Thyroid gland (tissue), 4 donors: ENCODE measurements around the gene SLC25A26. TPM values are rescaled to one million over a fixed set of nuclear protein-coding genes. Genes with fewer than 3 reads are reported as not detected.

Source experiments
- DNase-seq, 2 donors: peaks; one replicate each; pipeline ENCODE4 v3.0.0-alpha.2; 2019
- H3K27ac ChIP-seq, 3 donors: fragments of 200-600 bp; sonication (generic); 1 replicate in 2 of 3; 2 replicates in 1 of 3; pipeline ENCODE4 v1.5.1; 2016 to 2019; ENCODE audit warnings: mild to moderate bottlenecking in 1 of 3, moderate library complexity in 1 of 3
- H3K27me3 ChIP-seq: fragments of 200-600 bp; sonication (generic); one replicate; pipeline ENCODE4 v1.5.1; 2019
- H3K36me3 ChIP-seq, 2 donors: fragments of 200-600 bp; sonication (generic); one replicate each; pipeline ENCODE4 v1.5.1; 2016 to 2019
- H3K4me1 ChIP-seq, 2 donors: fragments of 200-600 bp; sonication (generic); one replicate each; pipeline ENCODE4 v1.5.1; 2017 to 2019
- H3K4me3 ChIP-seq, 3 donors: fragments of 200-600 bp; sonication (generic); replicated peaks in 1 of 3; 1 replicate in 2 of 3; 2 replicates in 1 of 3; pipeline ENCODE4 v1.5.1; 2016; ENCODE audit warnings: mild to moderate bottlenecking in 1 of 3
- H3K9me3 ChIP-seq: fragments of 200-600 bp; sonication (generic); one replicate; pipeline ENCODE4 v1.5.1; 2017
- POLR2A ChIP-seq, 2 donors: fragments of 450-650 bp; IDR thresholded peaks; one replicate each; pipeline ENCODE4 v1.6.1; 2017; ENCODE audit warnings: antibody characterized with exemption in 2 of 2, mild to moderate bottlenecking in 2 of 2, moderate library complexity in 1 of 2
- WGBS, 2 donors: methylation state at CpG; one replicate each; pipeline ENCODE4 v1.1.5; 2017; 5-methylcytosine and 5-hydroxymethylcytosine counted together
- intact Hi-C: fragments of 100-400 bp; cut with DNase I; formaldehyde crosslinking; loops from one replicate; pipeline ENCODE4 v1.15.1; 2023
- total RNA-seq, 4 donors: library from RNA; depleted of rRNA; stranded (reverse); fragments of >200 nt; gene quantifications; one replicate each; pipeline ENCODE4 v1.2.3, GENCODE V29; 2016
- TF ChIP-seq, protein P1 (sequence below), 6 experiments: fragments of 200-600 bp in 3 of 6; fragments of 450-650 bp in 3 of 6; sonication (generic) in 3 of 6; IDR thresholded peaks; one replicate each; pipeline ENCODE4 v1.5.1; 2016 to 2019; ENCODE audit warnings: antibody characterized with exemption in 6 of 6, mild to moderate bottlenecking in 2 of 6, inconsistent platforms in 1 of 6, moderate library complexity in 1 of 6

SLC25A26 gene
- total RNA-seq, 4 donors from 2014 or later = 30.9 to 34.7 (median 32.4) TPM

DNA sequence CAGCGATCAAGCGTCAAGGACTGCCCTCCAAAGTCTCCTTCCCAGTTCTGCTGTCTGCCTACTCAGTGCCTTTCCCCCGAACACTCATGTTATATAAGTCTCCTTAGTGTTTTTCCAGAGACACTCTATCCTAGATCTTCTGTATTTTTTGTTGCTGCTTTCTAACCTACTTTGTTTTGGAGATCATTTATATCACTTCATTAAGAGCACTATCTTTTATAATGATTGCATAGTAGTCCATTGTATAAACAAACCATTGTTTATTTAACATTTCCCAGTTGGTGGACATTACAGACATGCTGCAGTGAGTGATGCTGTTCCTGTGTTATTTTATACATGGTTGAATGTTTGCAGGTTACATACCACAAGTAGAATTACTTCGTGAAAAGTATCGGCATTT is 47.1 kb downstream of the SLC25A26 start:
- Histone ChIP-seq H3K4me3 (no peak overlapping the region), H3K27me3 (no peaks in the 10 kb centered on the region), H3K9me3 (no peaks in the 10 kb centered on the region), H3K27ac (no peak overlapping the region), H3K4me1 (peaks cover 0 to 9% of the 10 kb centered on the region in 2 donors), H3K36me3 (no peaks in the 10 kb centered on the region)
- no peak for DNase-seq
- TF ChIP-seq POLR2A (IDR thresholded peaks at IDR 0.05) = no peak
- TF ChIP-seq, protein P1, sequence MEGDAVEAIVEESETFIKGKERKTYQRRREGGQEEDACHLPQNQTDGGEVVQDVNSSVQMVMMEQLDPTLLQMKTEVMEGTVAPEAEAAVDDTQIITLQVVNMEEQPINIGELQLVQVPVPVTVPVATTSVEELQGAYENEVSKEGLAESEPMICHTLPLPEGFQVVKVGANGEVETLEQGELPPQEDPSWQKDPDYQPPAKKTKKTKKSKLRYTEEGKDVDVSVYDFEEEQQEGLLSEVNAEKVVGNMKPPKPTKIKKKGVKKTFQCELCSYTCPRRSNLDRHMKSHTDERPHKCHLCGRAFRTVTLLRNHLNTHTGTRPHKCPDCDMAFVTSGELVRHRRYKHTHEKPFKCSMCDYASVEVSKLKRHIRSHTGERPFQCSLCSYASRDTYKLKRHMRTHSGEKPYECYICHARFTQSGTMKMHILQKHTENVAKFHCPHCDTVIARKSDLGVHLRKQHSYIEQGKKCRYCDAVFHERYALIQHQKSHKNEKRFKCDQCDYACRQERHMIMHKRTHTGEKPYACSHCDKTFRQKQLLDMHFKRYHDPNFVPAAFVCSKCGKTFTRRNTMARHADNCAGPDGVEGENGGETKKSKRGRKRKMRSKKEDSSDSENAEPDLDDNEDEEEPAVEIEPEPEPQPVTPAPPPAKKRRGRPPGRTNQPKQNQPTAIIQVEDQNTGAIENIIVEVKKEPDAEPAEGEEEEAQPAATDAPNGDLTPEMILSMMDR (IDR thresholded peaks at IDR 0.05) = no peak
- intact Hi-C loops = no loop called here
- WGBS, 2 donors = 92 to 94% methylated on average over 5 of the region's 5 CpGs

DNA sequence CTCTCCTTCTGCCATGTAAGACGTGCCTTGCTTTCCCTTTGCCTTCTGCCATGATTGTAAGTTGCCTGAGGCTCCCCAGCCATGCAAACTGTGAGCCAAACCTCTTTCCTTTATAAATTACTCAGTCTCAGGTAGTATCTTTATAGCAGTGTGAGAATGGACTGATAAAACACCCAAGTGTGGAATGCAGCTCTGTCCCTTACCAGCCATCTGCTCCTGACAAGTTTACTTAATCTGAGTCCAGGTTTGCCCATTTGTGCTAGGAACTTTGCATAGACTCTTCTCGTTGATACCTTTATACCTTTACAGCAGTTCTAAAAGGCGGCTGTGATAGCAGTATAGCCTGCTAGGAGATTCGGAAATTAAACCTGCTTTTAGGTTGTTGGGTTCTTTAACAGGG is 48.1 kb downstream of the SLC25A26 start:
- no peaks in the 10 kb centered on the region for H3K27me3 ChIP-seq
- no peak for DNase-seq
- no peak overlapping the region for H3K4me3 ChIP-seq
- no peaks in the 10 kb centered on the region for H3K36me3 ChIP-seq
- no peaks in the 10 kb centered on the region for H3K9me3 ChIP-seq
- WGBS, 2 donors = 93 to 95% methylated on average over 4 of the region's 4 CpGs
- peaks cover 0 to 9% of the 10 kb centered on the region in 2 donors for H3K4me1 ChIP-seq
- TF ChIP-seq, protein P1 (IDR thresholded peaks at IDR 0.05) = no peak
- TF ChIP-seq POLR2A (IDR thresholded peaks at IDR 0.05) = no peak
- intact Hi-C loops = no loop called here
- H3K27ac ChIP-seq = no peak overlapping the region

DNA sequence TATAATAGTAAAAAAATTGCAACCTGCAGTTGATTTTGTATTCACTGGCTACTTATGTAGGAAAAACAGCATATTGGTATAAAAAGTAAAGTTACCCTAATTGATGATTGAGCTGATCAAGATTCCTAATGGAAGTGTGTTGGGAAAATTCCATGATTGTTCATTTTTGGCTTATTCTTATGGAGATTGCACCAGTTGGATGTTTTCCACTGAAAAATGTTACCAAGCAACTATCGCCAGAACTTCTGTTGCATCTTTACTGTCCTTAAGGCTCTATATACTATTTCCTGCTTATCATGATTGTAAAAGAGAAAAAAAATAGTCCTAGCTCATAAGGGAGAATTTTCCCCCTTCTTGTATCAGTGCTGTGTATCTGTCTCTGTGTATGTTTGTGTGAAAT is 48.6 kb downstream of the SLC25A26 start:
- Histone ChIP-seq H3K36me3 (no peaks in the 10 kb centered on the region), H3K4me3 (no peak overlapping the region), H3K9me3 (no peaks in the 10 kb centered on the region), H3K27me3 (no peaks in the 10 kb centered on the region), H3K27ac (no peak overlapping the region), H3K4me1 (peaks cover 0 to 9% of the 10 kb centered on the region in 2 donors)
- no peak for DNase-seq
- intact Hi-C loops = no loop called here
- WGBS, 2 donors = 93 to 100% methylated on average over 1 of the region's 1 CpG
- TF ChIP-seq, protein P1 (IDR thresholded peaks at IDR 0.05) = no peak
- TF ChIP-seq POLR2A (IDR thresholded peaks at IDR 0.05) = no peak

DNA sequence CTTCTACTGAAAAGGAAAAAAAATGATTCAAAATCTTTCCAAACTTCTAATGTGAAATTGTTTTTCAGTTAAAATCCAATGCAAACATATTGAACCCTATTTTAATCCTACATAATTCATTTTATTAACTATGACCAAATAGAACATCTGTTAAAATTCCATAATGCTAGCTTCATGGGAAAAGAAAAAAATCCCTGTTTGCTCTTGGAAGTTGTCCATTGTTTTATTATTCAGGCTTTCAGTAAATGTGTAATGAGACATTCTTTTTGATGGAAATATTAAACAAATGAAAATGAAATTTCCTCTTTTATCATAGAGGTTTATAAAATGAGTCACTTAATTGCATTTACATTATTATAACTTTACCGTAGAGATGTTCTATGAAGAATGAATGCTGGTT is 49.5 kb downstream of the SLC25A26 start:
- peaks cover 0 to 9% of the 10 kb centered on the region in 2 donors for H3K4me1 ChIP-seq
- 79 to 80% methylated on average over 1 of the region's 1 CpG for WGBS, 2 donors
- H3K27me3 ChIP-seq = no peaks in the 10 kb centered on the region
- intact Hi-C loops = no loop called here
- no peak overlapping the region for H3K4me3 ChIP-seq
- no peak overlapping the region for H3K27ac ChIP-seq
- no peaks in the 10 kb centered on the region for H3K9me3 ChIP-seq
- TF ChIP-seq POLR2A (IDR thresholded peaks at IDR 0.05) = no peak
- TF ChIP-seq, protein P1 (IDR thresholded peaks at IDR 0.05) = no peak
- H3K36me3 ChIP-seq = no peaks in the 10 kb centered on the region
- DNase-seq = no peak

DNA sequence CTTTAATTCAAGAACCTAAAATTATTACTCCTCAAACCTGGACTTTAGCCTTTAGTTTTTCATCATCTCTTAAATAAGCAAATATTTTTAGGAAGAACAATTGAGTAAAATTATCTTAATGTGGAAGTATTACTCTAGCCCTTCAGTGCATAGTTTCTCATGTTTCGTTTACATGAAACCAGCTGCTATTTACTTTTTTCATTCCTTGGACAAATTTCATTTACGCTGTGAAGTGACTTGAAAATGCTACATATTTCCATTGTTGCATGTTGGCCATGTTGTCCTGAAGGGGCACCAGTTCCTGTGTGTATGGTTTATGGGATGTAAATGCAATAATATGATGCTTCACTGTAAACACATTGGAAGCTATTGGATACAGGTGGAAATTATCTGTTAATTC is 49.9 kb downstream of the SLC25A26 start:
- 89 to 97% methylated on average over 2 of the region's 2 CpGs for WGBS, 2 donors
- intact Hi-C loops = no loop called here

More for the DNA sequence above, 49.9 kb downstream of the SLC25A26 start:
- Histone ChIP-seq H3K27me3 (no peaks in the 10 kb centered on the region), H3K4me1 (peaks cover 0 to 9% of the 10 kb centered on the region in 2 donors), H3K36me3 (no peaks in the 10 kb centered on the region), H3K27ac (no peak overlapping the region), H3K9me3 (no peaks in the 10 kb centered on the region), H3K4me3 (no peak overlapping the region)
- no peak for DNase-seq
- TF ChIP-seq, protein P1 (IDR thresholded peaks at IDR 0.05) = no peak
- no peak for TF ChIP-seq POLR2A (IDR thresholded peaks at IDR 0.05)
